Stimulated activated CD4-positive, alpha-beta T cell treated with anti-CD3 and anti-CD28 coated beads, Interleukin-4, amount 100 ng/mL, for 4 hours (primary cell): ENCODE measurements around the gene GRB14.
"Not testable (repeated sequence)": the region's sequence is repeated elsewhere in the genome, so short reads cannot be mapped to it uniquely, and the experiment has no call there.

Experiments used
- DNase-seq, 2 experiments: peaks; one replicate each; pipeline ENCODE4 v3.0.0-alpha.2; 2020

The GRB14 gene

DNA sequence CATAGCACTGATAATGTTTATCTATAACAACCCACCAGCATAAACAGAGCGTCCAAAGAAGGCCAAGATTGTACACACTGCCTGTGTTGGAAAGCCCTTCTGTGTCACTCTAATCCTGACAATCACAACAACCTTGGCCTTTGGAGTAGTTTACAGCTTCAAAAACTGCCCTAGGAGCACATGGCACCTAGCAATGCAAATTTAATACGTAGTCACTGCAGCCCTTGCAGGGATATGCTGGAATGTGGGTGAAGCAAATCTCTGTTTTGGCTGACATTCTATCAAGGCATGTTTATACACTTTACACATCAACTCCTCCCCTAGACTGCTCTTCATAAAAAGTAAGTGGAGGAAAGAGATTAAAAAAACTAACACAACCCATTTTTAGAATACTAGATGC is 66.8 kb downstream of the GRB14 start:
- DNase-seq, result no peak

DNA sequence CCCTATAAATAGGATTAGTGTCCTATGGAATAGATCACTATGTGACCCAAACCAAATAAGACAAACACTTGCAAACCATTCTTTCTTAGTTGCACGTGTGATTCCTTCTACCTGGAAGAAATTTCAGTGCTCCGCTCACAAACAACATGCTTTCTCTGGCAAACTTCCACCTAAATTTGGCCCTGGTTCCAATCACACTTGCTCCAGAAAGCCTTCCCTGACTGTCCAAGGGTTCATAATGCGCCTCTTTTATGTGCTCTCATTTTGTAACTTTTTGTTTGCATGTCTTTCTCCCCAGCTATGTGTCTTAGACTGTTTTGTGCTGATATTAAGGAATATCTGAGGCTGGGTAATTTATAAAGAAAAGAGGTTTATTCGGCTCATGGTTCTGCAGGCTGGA is 69.8 kb downstream of the GRB14 start:
- DNase-seq, result no peak

DNA sequence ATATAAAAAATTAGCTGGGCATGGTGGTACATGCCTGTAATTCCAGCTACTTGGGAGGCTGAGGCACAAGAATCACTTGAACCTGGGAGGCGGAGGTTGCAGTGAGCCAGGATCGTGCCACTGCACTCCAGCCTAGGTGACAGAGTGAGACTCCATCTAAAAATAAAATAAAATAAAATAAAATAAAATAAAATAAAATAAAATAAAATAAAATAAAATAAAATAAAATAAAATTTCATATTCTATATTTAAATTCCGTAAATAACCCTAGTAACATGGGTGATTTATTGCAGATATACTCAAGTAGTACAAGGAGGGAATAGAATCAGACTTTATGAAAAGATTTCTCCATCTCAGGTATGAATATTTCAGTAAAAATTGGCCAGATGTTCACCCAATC is 71.6 kb downstream of the GRB14 start:
- DNase-seq, result not testable (repeated sequence)

DNA sequence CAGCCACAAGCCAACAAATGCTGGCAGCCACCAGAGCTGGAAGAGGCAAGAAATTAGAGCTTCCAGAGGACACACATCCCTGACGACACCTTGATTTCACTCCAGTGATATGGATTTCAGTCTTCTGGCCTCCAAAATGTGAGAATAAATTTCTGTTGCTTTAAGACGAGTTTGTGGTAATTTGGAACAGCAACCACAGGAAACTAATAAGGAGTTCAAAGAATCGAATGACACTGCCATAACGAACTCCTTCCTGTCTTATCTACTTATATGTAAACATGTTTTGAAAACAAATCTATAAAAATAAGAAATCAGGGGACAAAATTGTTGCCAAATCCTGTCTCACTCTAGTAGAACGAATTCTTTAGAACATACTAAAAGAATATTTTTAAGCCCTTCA is 75.8 kb downstream of the GRB14 start:
- DNase-seq, result no peak

DNA sequence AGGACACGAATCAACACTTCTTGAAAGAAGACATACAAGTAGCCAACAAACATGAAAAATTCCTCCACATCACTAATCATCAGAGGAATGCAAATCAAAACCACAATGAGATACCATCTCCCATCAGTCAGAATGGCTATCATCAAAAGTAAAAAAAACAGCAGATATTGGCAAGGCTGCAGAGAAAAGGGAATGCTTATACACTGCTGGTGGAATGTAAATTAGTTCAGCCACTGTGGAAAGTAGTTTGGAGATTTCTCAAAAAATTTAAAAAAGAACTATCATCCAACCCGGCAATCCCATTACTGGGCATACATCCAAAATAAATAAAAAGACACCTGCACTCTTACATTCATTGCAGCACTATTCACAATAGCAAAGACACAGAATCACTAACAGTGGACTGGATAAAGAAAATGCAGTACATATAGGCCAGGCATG is 78.7 kb downstream of the GRB14 start:
- DNase-seq, result no peak

DNA sequence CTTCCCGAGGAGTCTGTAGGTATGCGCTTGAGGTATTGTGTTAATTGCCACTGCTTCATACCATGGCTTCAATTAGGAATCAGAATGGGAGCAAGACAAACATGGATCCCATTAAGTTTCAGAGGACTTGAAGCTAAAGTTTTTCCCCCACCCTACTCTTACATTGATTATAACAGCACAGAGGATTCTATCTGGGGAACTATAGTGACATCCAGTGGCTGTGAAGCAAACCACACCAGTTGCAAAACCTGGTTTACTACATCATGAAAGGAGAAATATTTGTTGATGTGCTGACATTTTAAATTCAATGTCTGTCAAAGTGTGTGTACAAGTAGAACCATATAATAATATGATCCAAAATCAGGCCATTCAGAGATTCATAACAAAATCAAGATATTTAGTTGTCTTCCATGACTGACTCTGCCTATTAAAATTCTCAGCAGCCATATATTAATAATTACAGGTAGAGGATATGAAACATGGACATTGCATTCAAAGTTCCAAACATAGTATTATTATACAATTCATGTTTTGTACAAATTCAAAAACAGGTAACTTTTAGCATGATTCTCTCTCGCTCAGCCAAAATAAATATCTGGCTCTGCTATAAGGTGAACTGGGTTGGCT is 82.9 kb downstream of the GRB14 start:
- no peak for DNase-seq

DNA sequence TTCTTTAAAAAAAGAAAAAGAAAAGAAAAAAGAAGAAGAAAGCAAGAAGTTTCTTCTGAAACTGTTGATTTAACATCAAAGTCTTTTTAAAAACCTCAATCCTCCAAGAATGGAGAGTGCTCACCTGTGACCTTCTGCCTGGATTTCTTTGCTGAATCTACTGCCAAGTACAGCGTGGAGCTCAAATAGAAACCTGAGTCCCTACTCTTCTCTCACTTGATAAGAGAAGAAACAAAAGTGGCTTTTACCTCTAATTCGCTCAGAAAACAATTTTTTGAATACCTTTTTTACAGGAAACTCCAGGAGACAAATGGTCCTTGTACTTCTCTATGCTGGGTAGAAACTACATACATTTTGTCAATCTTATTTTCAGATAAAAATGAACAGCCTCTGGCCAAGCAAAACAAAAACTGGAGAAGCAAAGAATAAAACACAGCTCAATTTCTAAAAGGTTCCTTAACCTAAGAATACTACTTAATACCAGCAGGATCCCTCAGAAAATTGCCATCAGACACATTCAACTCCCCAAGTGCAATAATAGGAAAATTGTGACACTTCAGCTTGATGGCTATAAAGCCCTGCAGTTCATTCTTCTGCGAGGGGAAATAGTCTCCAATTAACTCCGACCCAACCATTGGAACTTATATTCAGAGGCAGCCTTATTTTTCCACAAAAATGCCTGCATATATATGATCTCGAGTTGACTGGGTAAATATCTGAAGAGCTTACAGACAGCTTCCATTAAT is 85.8 kb downstream of the GRB14 start:
- no peak for DNase-seq

DNA sequence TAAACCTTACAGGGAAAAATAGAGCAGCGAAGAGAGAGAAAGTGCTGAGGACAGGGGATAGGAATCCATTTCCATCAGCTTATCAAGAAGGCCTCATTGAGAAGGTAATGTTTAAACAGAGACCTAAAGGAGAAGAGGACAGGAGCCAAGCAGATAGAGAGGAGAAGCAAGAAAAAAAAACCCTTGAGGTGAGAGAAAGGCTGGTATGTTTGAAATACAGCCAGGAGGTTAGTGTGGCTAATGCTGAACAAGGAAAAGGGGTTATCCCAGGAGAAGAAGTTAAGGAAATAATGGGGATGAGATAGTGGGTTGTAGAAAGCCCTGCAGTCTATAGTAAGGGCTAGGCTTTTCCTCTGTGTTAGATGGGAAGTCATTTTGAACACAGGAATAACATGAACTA is 90.8 kb downstream of the GRB14 start:
- no peak for DNase-seq

DNA sequence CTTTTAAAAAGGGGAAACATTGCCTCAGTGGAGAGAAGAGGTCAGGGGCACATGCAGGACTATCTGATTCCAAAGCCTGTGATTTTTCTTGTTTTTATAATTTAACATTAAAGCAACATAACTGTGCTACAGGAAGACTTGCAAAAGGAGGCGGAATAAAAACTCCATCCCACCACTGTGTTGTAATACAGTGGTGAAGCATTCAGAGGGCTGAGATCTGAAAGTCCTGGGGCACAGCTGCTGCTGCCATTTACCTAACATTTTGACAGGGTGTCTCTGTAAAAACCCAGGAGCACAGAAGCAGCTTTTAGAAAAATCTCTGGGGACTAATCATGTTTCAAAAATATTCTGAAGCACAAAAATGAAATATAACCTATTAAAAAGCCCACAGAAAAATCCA is 97.6 kb downstream of the GRB14 start:
- DNase-seq, result no peak

DNA sequence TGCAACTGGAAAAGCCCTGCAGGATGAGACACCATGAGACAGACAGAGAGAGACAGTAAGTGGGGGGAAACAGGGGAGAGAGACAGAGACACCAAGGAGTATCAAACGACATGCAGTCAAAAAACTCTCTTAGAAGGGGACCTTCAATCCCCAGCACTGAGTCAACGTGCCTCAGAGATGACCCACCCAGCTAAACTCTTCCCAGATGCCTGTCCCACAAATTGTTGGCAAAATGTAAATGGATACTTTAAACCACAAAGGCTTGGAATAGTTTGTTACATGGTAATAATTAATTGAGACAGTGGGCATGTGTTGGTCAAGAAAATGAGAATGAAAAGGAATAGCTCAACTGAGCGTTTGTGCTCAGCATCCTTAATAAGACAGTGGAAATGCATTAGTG is 98.3 kb downstream of the GRB14 start:
- no peak for DNase-seq

DNA sequence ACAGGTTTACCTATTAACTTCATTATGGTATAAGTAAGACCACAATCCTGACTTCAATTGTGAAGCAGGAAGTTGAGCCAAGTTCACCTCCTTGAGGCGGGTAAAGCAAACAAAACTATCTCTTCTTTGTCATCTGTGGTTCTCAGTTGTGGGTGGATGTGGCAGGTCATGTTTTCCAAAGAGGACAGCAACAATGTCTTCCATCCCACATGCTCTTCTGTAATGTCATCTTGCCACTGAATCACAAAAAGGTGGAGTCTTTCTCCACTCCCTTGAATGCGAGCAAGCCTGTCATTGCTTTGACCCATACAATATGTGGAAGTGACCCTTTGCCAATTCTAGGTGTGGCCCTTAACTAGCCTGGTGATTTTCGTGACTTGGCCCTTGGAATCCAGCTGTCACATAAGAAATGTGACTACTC is 98.7 kb downstream of the GRB14 start:
- no peak for DNase-seq

DNA sequence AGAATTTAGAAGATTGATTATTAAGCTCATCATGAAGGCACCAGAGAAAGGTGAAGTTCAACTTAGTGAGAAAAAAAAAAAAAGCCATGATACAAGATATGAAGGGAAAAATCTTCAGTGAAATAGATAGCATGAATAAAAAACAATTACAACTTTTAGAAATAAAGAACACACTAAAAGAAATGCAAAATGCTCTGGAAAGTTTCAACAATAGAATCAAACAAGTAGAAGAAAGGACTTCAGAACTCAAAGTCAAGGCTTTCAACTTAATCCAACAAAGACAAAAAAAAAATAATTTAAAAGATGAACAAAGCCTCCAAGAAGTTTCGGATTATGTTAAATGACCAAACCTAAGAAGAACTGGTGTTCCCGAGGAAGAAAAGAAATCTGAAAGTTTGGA is 105.5 kb downstream of the GRB14 start:
- DNase-seq, result no peak

DNA sequence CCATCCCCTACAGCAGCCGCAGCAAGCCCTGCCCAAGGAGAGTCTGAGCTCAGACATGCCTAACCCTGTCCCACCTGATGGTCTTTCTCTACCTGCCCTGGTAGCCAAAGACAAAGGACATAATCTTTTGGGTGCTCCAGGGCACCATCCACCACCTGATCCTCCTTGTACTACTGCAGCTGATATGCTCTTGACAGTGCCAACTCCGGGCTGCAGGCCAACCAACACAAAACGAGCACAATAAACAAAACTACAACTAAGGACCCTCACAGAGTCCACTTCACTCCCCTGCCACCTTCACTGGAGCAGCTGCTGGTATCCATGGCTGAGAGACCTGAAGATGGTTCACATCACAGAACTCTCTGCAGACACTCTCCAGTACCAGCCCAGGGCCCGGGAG is 106.3 kb downstream of the GRB14 start:
- no peak for DNase-seq

DNA sequence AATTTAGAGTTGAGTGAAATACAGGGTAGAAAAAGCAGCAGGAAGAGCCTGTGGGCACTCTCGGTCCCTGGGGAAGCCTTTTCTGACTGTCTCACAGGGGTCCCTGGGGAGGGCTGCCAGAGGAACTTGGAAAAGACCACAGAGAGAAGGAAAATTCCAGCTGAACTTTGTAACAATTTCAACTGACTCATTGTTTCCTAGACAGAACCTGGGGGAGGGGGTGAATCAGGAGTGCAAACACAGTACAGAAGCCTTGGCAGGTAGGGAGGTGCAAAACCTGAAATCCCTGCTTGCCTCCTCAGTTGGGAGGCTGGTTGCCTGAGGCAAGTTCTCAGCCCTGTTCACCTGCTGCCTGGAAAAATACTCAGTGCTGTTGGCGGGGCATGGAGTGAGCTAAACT is 106.8 kb downstream of the GRB14 start:
- DNase-seq, result no peak

DNA sequence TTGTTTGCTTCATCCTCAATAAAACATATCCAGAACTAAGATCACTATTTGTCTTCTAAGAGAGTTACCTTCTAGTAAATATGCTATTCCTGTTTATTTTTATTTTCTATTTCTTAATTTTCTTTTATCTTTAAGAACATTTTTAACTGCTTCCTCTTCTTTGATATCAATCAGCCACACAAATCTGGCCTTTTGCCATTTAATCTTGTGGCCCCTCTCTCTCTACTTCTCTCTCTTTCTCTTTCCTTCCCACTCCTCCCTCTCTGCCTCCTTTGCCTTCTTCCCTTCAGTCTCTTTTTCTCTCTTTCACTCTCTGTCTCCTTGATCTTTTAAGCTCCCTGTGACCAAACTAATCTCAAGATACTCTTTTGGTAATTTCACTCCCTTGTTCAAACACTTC is 108.4 kb downstream of the GRB14 start:
- no peak for DNase-seq

DNA sequence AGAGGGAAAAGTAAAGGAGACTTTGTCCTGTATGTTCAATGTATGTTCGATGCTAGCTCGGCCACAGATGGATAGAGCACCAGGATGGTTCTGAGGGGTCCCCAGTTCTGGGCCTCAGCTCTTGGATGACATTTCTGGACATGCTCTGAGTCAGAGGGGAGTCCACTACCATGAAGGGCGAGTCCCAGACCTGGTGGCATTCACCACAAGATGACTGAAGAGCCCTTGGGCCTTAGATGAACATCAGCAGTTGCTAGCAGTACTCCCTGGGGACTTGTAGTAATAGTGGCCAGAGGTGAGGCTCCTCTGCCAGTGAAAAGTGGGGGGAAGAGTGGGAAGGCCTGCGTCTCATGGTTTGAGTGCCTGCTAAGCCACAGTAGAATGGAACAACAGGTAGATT is 109.5 kb downstream of the GRB14 start:
- DNase-seq, result no peak

DNA sequence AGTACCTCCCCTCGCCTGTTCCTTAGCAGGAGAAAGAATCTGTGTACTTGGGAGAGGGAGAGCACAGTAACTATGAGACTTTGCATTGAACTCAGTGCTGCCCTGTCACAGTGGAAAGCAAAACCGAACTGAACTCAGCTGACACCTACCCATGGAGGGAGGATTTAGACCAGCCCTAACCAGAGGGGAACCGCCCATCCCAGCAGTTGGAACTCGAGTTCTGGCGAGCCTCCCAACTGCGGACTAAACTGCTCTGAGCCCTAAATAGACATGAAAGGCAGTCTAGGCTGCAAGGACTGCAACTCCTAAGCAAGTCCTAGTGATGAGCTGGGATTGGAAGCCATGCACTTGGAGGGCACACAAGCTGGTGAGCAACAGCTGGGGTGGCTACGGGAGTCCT is 110.4 kb downstream of the GRB14 start:
- DNase-seq, result no peak

DNA sequence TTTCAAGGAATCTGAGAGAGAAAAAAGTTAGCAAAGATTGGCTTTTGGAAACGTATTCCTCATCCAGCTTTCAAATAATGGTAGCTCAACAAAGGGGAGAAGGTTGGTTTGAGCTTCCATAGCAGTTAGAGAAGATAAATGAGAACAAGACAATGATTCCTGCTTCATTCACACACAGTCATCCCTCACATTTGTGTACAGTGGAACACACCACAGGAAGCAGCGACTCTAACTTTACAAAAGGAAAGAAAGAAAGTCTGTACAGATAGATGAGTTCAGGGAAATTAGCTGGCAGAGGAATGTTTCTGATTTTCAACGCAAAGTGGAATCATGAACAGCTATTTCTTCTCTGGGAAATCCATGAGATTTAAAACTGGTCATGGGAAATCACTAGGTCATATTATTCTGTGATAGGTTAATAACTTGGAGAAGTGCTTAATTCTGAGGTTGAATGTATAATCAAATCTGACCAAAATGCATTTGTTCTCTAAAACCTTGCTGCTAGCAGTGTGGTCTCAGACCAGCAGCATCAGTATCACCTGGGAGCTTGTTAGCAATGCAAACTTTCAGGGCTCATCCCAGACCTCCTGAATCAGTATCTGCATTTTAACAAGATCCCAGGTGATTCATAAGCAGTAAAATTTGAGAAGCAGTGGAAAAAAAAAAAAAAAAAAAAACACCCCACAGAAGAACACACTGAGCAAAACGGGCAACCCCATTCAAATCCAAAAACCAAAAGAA is 112.0 kb downstream of the GRB14 start:
- no peak for DNase-seq

DNA sequence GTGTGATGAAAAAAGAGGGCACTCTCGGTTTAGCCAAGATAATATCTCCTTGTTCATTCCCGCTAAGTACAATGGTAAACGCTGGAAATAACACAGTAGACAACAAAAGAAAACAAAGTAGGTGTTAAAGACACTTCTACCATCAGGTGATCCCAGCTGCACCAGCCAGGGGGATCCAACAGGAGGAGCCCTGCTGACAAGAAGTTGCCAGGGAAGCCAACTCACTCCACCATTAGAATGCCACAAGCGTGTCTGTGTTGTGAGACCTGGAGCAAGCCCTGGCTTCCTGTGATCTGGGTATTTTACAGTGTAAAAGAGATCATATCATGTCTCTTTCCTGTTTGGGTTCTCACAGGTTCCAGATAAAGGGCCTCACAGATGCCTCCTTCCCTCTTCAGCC is 117.0 kb downstream of the GRB14 start:
- no peak for DNase-seq

DNA sequence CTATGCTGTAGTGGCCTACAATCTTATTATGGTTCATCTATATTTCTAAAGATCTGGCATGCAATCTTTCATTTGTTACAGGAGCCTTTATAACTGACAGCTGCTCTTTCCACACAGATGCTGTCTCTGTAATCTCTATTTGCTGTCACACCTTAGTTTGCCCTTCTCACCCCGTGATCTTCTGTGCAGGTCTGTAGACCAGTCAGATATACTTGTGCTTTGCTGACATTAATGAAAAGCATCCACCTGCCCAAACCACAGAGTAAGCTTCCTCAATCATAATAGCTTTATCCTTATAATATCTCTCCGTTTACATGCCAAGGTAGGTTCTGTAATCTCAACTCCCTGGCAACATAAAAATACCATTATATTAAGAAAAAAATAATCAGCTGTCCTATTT is 122.4 kb downstream of the GRB14 start:
- no peak for DNase-seq

DNA sequence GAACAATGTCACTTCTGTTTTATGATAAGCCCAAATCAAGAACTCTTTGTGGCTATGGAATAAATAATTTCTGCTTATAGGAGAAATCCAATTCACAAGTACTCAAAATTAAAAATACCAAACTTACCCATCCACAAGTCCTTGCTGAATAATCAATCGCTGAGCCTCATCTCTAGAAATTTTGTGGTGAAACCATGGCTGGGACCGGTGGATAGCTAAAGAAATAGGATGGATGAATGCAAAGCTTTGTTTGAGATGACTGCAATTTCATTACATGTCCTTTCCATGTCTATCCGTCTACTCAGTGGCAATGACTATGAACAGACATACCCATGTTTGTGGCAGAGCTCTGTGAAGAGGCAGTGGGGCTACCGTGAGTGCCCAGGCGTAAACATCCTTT is 124.4 kb downstream of the GRB14 start:
- no peak for DNase-seq

DNA sequence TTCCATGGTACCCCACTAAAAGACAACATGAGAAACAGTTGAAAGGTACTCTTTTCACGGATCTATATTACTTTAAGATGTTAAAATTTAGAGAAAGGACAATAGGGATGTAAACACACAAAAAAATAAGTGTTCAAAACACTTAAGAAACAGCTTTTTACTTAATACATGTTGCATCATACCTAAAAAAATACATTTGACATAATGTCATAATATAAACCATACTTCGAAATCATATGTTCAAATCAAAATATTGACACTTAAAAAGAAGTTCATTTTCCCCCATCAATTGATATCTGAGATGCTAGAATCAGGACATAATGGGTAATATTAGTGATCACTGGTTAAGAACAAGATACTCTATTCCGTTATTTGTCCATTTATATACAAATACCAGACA is 124.9 kb downstream of the GRB14 start:
- DNase-seq, result no peak

DNA sequence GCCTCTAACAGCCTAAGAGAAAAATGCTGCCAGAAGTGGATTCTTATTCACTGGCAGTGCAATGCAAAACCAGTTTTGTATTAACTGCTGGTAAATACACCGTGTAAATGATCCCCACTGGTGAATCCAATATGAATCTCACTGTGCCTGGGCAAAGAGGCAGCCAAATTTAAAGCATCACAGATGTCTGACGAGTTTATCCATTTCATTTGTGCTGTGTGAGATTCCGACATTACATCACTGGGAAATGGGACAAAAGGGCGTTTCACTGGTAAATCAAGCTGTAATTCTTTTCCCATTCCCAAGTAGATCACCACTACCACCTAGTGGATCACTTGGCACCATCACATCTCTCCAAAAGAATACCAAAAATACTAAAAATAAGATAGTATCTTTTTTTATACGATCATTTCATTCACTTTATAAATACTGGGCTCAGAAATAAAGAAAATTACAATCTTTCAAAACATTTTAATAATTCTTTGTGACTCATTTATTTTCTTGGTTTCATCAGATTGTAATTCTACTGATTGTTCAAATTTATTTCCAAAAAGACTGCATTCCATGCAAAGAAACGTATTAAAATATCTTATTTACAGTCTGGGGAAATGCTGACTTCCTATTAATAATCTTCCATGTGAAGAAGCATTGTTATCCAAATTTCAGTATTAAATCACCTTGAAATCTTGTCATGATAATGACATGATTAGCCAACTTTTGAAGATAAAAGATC is 125.6 kb downstream of the GRB14 start:
- DNase-seq, result no peak

DNA sequence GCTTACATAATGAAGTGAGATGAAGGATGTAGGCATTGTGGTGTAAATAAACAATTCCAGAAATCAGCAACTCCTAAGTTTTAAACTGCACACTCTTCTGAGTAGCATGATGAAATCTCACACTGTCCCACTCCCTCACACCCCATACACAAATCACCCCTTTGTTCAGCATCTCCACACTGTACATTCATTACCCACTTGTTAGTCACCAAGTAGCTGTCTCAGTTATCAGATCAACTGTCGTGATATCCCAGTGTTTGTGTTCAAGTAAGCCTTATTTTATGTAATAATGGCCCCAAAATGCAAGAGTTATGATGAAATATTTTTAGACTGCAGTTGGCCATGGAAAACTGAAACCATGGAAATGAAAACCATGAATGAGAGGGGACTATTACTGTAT is 135.7 kb downstream of the GRB14 start:
- no peak for DNase-seq
